ENCODE results near the gene ANGPT4. TPM values are rescaled to one million over a fixed set of nuclear protein-coding genes. Genes with fewer than 3 reads are reported as not detected.

The ANGPT4 gene
- total and polyA plus RNA-seq, 9 of the 15 experiments (the other 6 are each of a cell fraction or from before 2014, with no cell fraction given) = not detected

GRCh38 chr20:824916-825315, 91.2 kb downstream of the ANGPT4 start:
- in situ Hi-C loops (cut with MboI) = no loop called here
- 70% methylated on average over 3 of the region's 4 CpGs for whole genome bisulfite sequencing (ENCODE audit: insufficient coverage, low coverage, missing lambda C conversion rate)
- DNase-seq (ENCODE audit: extremely low read depth in 1 of 4, low spot score in 3 of 4) = no peak

More at GRCh38 chr20:824916-825315, 91.2 kb downstream of the ANGPT4 start:
- POLR2A ChIA-PET = interaction anchor here (0.6 kb wide), 1 partner anchor 280 kb away, joined by 3 read pairs; no protein-coding TSS in a partner anchor
- TF ChIP-seq ID3 (CRISPR knock-in tag; IDR thresholded peaks at IDR 0.05) (no peak), ID3 (tag; IDR thresholded peaks at IDR 0.05) (no peak), ESRRB (CRISPR knock-in tag; IDR thresholded peaks at IDR 0.05; ENCODE audit: borderline replicate concordance) (no peak), MYNN (IDR thresholded peaks at IDR 0.05) (no peak), MYNN (CRISPR knock-in tag; IDR thresholded peaks at IDR 0.05) (no peak), MIER1 (IDR thresholded peaks at IDR 0.05; ENCODE audit: low read depth) (no peak), ARID2 (IDR thresholded peaks at IDR 0.05) (no peak), ELF1 (tag; IDR thresholded peaks at IDR 0.05) (no peak), GABPB2 (CRISPR knock-in tag; conservative IDR thresholded peaks at IDR 0.05) (no peak), HDAC6 (IDR thresholded peaks at IDR 0.05; ENCODE audit: low read depth, low read length) (no peak)
- TF ChIP-seq, protein P1, sequence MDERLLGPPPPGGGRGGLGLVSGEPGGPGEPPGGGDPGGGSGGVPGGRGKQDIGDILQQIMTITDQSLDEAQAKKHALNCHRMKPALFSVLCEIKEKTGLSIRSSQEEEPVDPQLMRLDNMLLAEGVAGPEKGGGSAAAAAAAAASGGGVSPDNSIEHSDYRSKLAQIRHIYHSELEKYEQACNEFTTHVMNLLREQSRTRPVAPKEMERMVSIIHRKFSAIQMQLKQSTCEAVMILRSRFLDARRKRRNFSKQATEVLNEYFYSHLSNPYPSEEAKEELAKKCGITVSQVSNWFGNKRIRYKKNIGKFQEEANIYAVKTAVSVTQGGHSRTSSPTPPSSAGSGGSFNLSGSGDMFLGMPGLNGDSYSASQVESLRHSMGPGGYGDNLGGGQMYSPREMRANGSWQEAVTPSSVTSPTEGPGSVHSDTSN (CRISPR knock-in tag; IDR thresholded peaks at IDR 0.05; ENCODE audit: low read depth) = no peak
- TF ChIP-seq, protein P1 (tag; conservative IDR thresholded peaks at IDR 0.05; ENCODE audit: low read depth) = no peak
- ATAC-seq = no peak
- no peak for FAIRE-seq
- no peak overlapping the region for H3K9ac ChIP-seq (ENCODE audit: insufficient read depth in 1 of 2, low read depth in 2 of 2, low read length in 2 of 2)
- intact Hi-C loops (cut with micrococcal nuclease) = no loop called here
- no peaks in the 10 kb centered on the region for H4K20me1 ChIP-seq (replicated peaks; ENCODE audit: control insufficient read depth, insufficient read depth, low read length)
- no TSS peak for BruUV-seq (replicated peaks)
- CTCF ChIA-PET (ENCODE audit: low intra/inter-chr PET ratio) = no interaction called here
- no peak overlapping the region for H3K4me2 ChIP-seq (ENCODE audit: insufficient read depth, low read length)
- no peak overlapping the region for H3K4me3 ChIP-seq
- H3K9me3 ChIP-seq (replicated peaks; ENCODE audit: control insufficient read depth, insufficient read depth, low read depth, low read length) = peaks cover 9% of the 10 kb centered on the region
- H3K79me2 ChIP-seq (ENCODE audit: control insufficient read depth, insufficient read depth, low read length) = no peaks in the 10 kb centered on the region
- H3K4me1 ChIP-seq (replicated peaks in 1 of 2; ENCODE audit: control insufficient read depth in 2 of 2, insufficient read depth in 2 of 2, low read length in 2 of 2) = peaks cover 37 to 46% of the 10 kb centered on the region in 2 experiments
- H3K27me3 ChIP-seq (ENCODE audit: control insufficient read depth in 2 of 2, insufficient read depth in 2 of 2, low read length in 2 of 2) = no peaks in the 10 kb centered on the region
- no peaks in the 10 kb centered on the region for H3K9me1 ChIP-seq (ENCODE audit: control insufficient read depth, insufficient read depth, low read length)
- H3K27ac ChIP-seq (ENCODE audit: extremely low read depth, low read depth, low read length) = no peak overlapping the region
- no peak overlapping the region for H2AFZ ChIP-seq (ENCODE audit: low read depth, low read length)
- no peaks in the 10 kb centered on the region for H3K36me3 ChIP-seq (ENCODE audit: control insufficient read depth, insufficient read depth, low read length)

Data from K562 (cell line).